H1 (cell line): ENCODE measurements around the gene ZNF846. TPM values are rescaled to one million over a fixed set of nuclear protein-coding genes. Genes with fewer than 3 reads are reported as not detected.

ENCODE experiments used
- CTCF ChIA-PET: fragments of 300-600 bp; sonication (Branson Sonifier 250); formaldehyde crosslinking; loops from one replicate; lab custom pipeline; 2021; ENCODE audit not compliant: partially characterized antibody; lab: Charles Lee
- POLR2A ChIA-PET: fragments of 300-600 bp; sonication (Branson Sonifier 250); formaldehyde crosslinking; loops from one replicate; lab custom pipeline; 2021; ENCODE audit warnings: inconsistent platforms; ENCODE audit not compliant: partially characterized antibody; lab: Charles Lee
- DNase-seq, 2 experiments: peaks; one replicate each; pipeline versions ENCODE4 v3.0.0 to v3.0.0-alpha.2; 2010 to 2022; ENCODE audit warnings: low spot score in 2 of 2, low read depth in 1 of 2, mixed read lengths in 1 of 2
- FAIRE-seq: peaks from 2 replicates; lab custom pipeline; 2011; peaks lifted over from hg19 to GRCh38; lab: Jason Lieb, UNC
- H2AFZ ChIP-seq: 2 replicates; pipeline ENCODE4 v1.8.1; 2012; ENCODE audit warnings: low read length, inconsistent platforms
- H2AK5ac ChIP-seq: 2 replicates; pipeline ENCODE4 v1.6.1; 2013; ENCODE audit warnings: low read depth, low read length
- H2BK120ac ChIP-seq: replicated peaks from 2 replicates; pipeline ENCODE3; 2013; ENCODE audit warnings: low read depth, low read length, inconsistent platforms
- H2BK12ac ChIP-seq: 2 replicates; pipeline ENCODE4 v1.6.1; 2013; ENCODE audit warnings: low read depth, low read length
- H2BK15ac ChIP-seq: 2 replicates; pipeline ENCODE4 v1.6.1; 2013; ENCODE audit warnings: low read length
- H2BK20ac ChIP-seq: 2 replicates; pipeline ENCODE4 v1.6.1; 2013; ENCODE audit warnings: low read length
- H2BK5ac ChIP-seq: 2 replicates; pipeline ENCODE4 v1.6.1; 2013; ENCODE audit warnings: low read depth, low read length
- H3K14ac ChIP-seq: 2 replicates; pipeline ENCODE4 v1.6.1; 2013; ENCODE audit warnings: inconsistent platforms; ENCODE audit not compliant: insufficient read length
- H3K18ac ChIP-seq: 2 replicates; pipeline ENCODE4 v1.6.1; 2013; ENCODE audit warnings: low read length; ENCODE audit errors: extremely low read depth
- H3K23ac ChIP-seq: 2 replicates; pipeline ENCODE4 v1.6.1; 2013; ENCODE audit warnings: inconsistent platforms; ENCODE audit not compliant: insufficient read length
- H3K23me2 ChIP-seq: 2 replicates; pipeline ENCODE4 v1.6.1; 2013; ENCODE audit warnings: low read depth, low read length
- H3K27ac ChIP-seq: 2 replicates; pipeline ENCODE4 v1.6.1; 2011; ENCODE audit warnings: low read depth, low read length, inconsistent platforms
- H3K27me3 ChIP-seq, 4 experiments: replicated peaks in 1 of 4; 1 replicate in 1 of 4; 2 replicates in 3 of 4; pipeline versions ENCODE4 v1.6.1 to v1.8.1; 2011 to 2013; ENCODE audit warnings: low read length in 3 of 4, mild to moderate bottlenecking in 3 of 4, inconsistent platforms in 2 of 4, mixed read lengths in 2 of 4, moderate library complexity in 1 of 4; ENCODE audit not compliant: control insufficient read depth in 3 of 4, insufficient read depth in 3 of 4; ENCODE audit errors: extremely low read depth in 1 of 4
- H3K36me3 ChIP-seq, 4 experiments: 2 replicates each; pipeline versions ENCODE4 v1.6.1 to v1.8.1; 2011 to 2013; ENCODE audit warnings: mild to moderate bottlenecking in 4 of 4, low read length in 3 of 4, moderate library complexity in 2 of 4, control low read depth in 1 of 4, inconsistent platforms in 1 of 4; ENCODE audit not compliant: insufficient read depth in 4 of 4, control insufficient read depth in 2 of 4
- H3K4ac ChIP-seq: replicated peaks from 2 replicates; pipeline ENCODE3; 2013; ENCODE audit warnings: low read length, low read depth, mixed read lengths, inconsistent platforms; ENCODE audit not compliant: insufficient read length
- H3K4me1 ChIP-seq, 4 experiments: replicated peaks in 1 of 4; 1 replicate in 1 of 4; 2 replicates in 3 of 4; pipeline versions ENCODE4 v1.6.1 to v1.8.1; 2011 to 2013; ENCODE audit warnings: low read length in 3 of 4, inconsistent platforms in 2 of 4, mixed read lengths in 1 of 4; ENCODE audit not compliant: insufficient read depth in 4 of 4, control insufficient read depth in 3 of 4
- H3K4me2 ChIP-seq, 2 experiments: 2 replicates each; pipeline versions ENCODE4 v1.6.1 to v1.8.1; 2011 to 2013; ENCODE audit warnings: low read depth in 2 of 2, low read length in 2 of 2, control low read depth in 1 of 2, inconsistent platforms in 1 of 2, mild to moderate bottlenecking in 1 of 2; ENCODE audit not compliant: insufficient read depth in 1 of 2
- H3K4me3 ChIP-seq, 4 experiments: fragments of 200-600, 300-600 bp in 1 of 4; sonication (generic), shearing (Covaris generic), sonication (Bioruptor Twin) in 1 of 4; 2 replicates each; pipeline versions ENCODE4 v1.5.1 to v1.8.1; 2011 to 2016; ENCODE audit warnings: low read length in 4 of 4, low read depth in 3 of 4, control low read depth in 2 of 4, inconsistent platforms in 2 of 4, mild to moderate bottlenecking in 2 of 4, mixed read lengths in 1 of 4, moderate library complexity in 1 of 4; ENCODE audit not compliant: insufficient read depth in 2 of 4; ENCODE audit errors: extremely low read depth in 1 of 4
- H3K56ac ChIP-seq: replicated peaks from 2 replicates; pipeline ENCODE3; 2013; ENCODE audit warnings: low read depth, mild to moderate bottlenecking, mixed read lengths, low read length, inconsistent platforms; ENCODE audit not compliant: insufficient read length
- H3K79me1 ChIP-seq: 2 replicates; pipeline ENCODE4 v1.6.1; 2013; ENCODE audit warnings: low read depth, low read length, control low read depth
- H3K79me2 ChIP-seq, 2 experiments: 2 replicates each; pipeline versions ENCODE4 v1.6.1 to v1.8.1; 2012 to 2013; ENCODE audit warnings: low read length in 2 of 2, mild to moderate bottlenecking in 2 of 2, inconsistent platforms in 1 of 2; ENCODE audit not compliant: insufficient read depth in 2 of 2, control insufficient read depth in 1 of 2
- H3K9ac ChIP-seq, 4 experiments: replicated peaks in 1 of 4; 1 replicate in 1 of 4; 2 replicates in 3 of 4; pipeline versions ENCODE4 v1.6.1 to v1.8.1; 2011 to 2013; ENCODE audit warnings: low read depth in 3 of 4, low read length in 3 of 4, control low read depth in 2 of 4, mild to moderate bottlenecking in 2 of 4, moderate library complexity in 2 of 4, inconsistent platforms in 1 of 4; ENCODE audit errors: extremely low read depth in 1 of 4
- H3K9me3 ChIP-seq, 2 experiments: 2 replicates each; pipeline versions ENCODE4 v1.6.1 to v1.8.1; 2012 to 2013; ENCODE audit warnings: mild to moderate bottlenecking in 2 of 2, moderate library complexity in 2 of 2, control low read depth in 1 of 2, inconsistent platforms in 1 of 2, low read depth in 1 of 2, low read length in 1 of 2, mixed read lengths in 1 of 2; ENCODE audit not compliant: insufficient read depth in 2 of 2
- H4K20me1 ChIP-seq, 2 experiments: replicated peaks in 1 of 2; 2 replicates each; pipeline versions ENCODE3 to v1.8.1; 2011 to 2013; ENCODE audit warnings: inconsistent platforms in 2 of 2, low read length in 2 of 2, mild to moderate bottlenecking in 1 of 2; ENCODE audit not compliant: insufficient read depth in 2 of 2, control insufficient read depth in 1 of 2
- H4K5ac ChIP-seq: 2 replicates; pipeline ENCODE4 v1.6.1; 2013; ENCODE audit warnings: low read length, low read depth, mixed read lengths, inconsistent platforms; ENCODE audit not compliant: insufficient read length
- H4K8ac ChIP-seq: 2 replicates; pipeline ENCODE4 v1.8.0; 2013; ENCODE audit warnings: mild to moderate bottlenecking, moderate library complexity, low read length, inconsistent platforms; ENCODE audit not compliant: insufficient read depth; ENCODE audit errors: extremely low read depth
- H4K91ac ChIP-seq: replicated peaks from 2 replicates; pipeline ENCODE3; 2013; ENCODE audit warnings: low read length, mixed read lengths, inconsistent platforms; ENCODE audit not compliant: insufficient read length
- CBX8 ChIP-seq: fragments of 300-800, 300-1000 bp; sonication (generic); IDR thresholded peaks from 2 replicates; pipeline ENCODE4 v1.7.1; 2016; ENCODE audit warnings: low read depth, low read length, borderline replicate concordance
- KDM4A ChIP-seq: IDR thresholded peaks from one replicate; pipeline ENCODE4 v1.7.1; 2012; ENCODE audit warnings: low read depth, mild to moderate bottlenecking, moderate library complexity, low read length, inconsistent platforms; ENCODE audit not compliant: severe bottlenecking
- SRF ChIP-seq: IDR thresholded peaks from 2 replicates; pipeline ENCODE4 v1.6.1; 2011; ENCODE audit warnings: mild to moderate bottlenecking, low read depth, low read length, moderate library complexity
- ZNF274 ChIP-seq: IDR thresholded peaks from 2 replicates; pipeline ENCODE4 v1.7.0; 2012; ENCODE audit warnings: low read length, borderline replicate concordance; ENCODE audit errors: extremely low read depth
- WGBS, 2 experiments: shearing (Covaris generic) in 1 of 2; methylation state at CpG; one replicate each; pipeline versions ENCODE4 v1.1.6 to v1.1.7; 2013 to 2015; ENCODE audit warnings: low lambda C conversion rate in 2 of 2, mixed read lengths in 2 of 2, inconsistent platforms in 1 of 2, low coverage in 1 of 2, missing lambda C conversion rate in 1 of 2; ENCODE audit not compliant: insufficient replicate concordance in 2 of 2, insufficient coverage in 1 of 2, insufficient read length in 1 of 2; ENCODE audit errors: extremely low coverage in 1 of 2, missing lambda C conversion rate in 1 of 2; 5-methylcytosine and 5-hydroxymethylcytosine counted together
- polyA plus RNA-seq, 7 experiments: library from polyadenylated mRNA; depleted of rRNA in 3 of 7; stranded (reverse) in 5 of 7; unstranded in 2 of 7; fragments of >200 nt in 5 of 7; fragments of 200-250 nt in 2 of 7; gene quantifications; 1 replicate in 5 of 7; 2 replicates in 1 of 7; 4 replicates in 1 of 7; pipeline versions ENCODE4 v1.2.1 to v1.2.3, GENCODE V29; 2011 to 2013; ENCODE audit warnings: missing spikeins in 2 of 7, mixed read lengths in 2 of 7
- total RNA-seq: library from RNA; stranded (reverse); fragmentation: NEBNext Ultra II Directional; extraction: Animal tissue kit (Norgen Biotek cat#: 25700); gene quantifications from 2 replicates; pipeline ENCODE4 v1.2.1, GENCODE V29; 2021
- TF ChIP-seq, protein P1 (sequence below): IDR thresholded peaks from 2 replicates; pipeline ENCODE4 v1.6.1; 2011; ENCODE audit warnings: low read depth, mild to moderate bottlenecking, low read length; ENCODE audit not compliant: insufficient read depth
- TF ChIP-seq, protein P2 (sequence below): IDR thresholded peaks from 2 replicates; pipeline ENCODE4 v1.6.1; 2012; ENCODE audit warnings: inconsistent platforms
- TF ChIP-seq, protein P3 (sequence below): IDR thresholded peaks from 2 replicates; pipeline ENCODE4 v1.6.1; 2012; ENCODE audit warnings: low read length, inconsistent platforms

ZNF846 gene
- total and polyA plus RNA-seq, 2 of the 8 experiments (the other 6 are each of a cell fraction or from before 2014, with no cell fraction given) = 4.5 to 9.0 TPM

DNA sequence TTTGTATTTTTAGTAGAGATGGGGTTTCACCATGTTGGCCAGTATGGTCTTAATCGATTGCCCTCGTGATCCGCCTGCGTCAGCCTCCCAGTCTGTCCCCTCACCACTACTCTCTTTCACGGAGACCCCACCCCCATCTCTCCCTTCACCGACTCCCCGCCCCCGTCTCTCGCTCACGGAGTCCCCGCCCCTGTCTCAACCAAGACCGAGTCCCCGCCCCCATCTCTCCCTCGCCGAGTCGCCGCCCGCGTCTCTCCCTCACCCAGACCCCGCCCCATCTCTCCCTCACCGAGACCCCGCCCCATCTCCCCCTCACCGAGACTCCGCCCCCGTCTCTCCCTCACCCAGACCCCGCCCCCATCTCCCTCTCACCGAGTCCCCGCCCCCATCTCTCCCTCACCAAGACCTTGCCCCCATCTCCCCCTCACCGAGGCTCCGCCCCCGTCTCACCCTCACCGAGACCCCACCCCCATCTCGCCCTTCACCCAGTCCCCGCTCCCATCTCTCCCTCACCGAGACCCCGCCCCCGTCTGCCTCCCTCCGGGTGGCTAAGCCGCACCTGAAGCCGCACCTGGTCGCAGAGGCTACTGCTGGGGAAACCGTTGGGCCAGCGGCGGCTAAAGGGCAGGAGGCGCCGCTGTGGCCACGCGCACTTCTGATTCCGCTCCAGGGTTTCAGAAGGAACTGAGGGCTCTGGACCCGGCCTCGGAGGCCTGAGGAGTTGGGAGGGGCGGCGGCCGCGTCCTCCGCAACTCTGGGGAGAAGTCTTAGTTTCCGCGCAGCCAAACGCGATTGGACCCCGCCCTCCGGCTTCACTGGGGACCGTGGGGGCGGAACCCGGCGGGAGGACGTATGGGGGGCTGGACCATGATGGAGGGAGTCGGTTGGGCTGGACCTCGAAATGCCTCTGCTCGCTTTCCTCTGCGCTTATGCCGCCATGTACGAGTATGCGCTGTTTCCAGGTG lies 17.1 kb upstream of the ZNF846 start:
- Histone ChIP-seq H4K8ac (peak overlapping the region; percentile 84; the same call in 1 of the 2 replicates), H4K5ac (peak overlapping the region; percentile 98), H4K20me1 (no peaks in the 10 kb centered on the region), H3K4me3 (peak overlapping the region; percentile 54 to 92 (median 58)), H2BK15ac (no peak overlapping the region), H2BK120ac (no peak overlapping the region), H3K18ac (peak overlapping the region; percentile 87; the same call in 1 of the 2 replicates), H2BK20ac (no peak overlapping the region), H3K4ac (no peak overlapping the region), H3K9ac (peak overlapping the region in 3 of 4 experiments; percentile 64 to 84 (median 75); a peak in 5 of 7 replicates), H2AK5ac (no peak overlapping the region), H3K9me3 (no peaks in the 10 kb centered on the region), H2BK12ac (no peak overlapping the region), H3K4me2 (peak overlapping the region; percentile 62 to 77), H2BK5ac (peak overlapping the region; percentile 83), H3K56ac (peak overlapping the region; percentile 82), H3K27me3 (no peaks in the 10 kb centered on the region), H3K23ac (no peak overlapping the region), H3K79me2 (peaks cover 0 to 9% of the 10 kb centered on the region in 2 experiments; a peak in 3 of 4 replicates), H4K91ac (peak overlapping the region; percentile 81), H3K23me2 (no peaks in the 10 kb centered on the region), H3K36me3 (no peaks in the 10 kb centered on the region), H3K27ac (peak overlapping the region; percentile 94; the same call in 1 of the 2 replicates), H3K14ac (no peak overlapping the region), H3K4me1 (peaks cover 0 to 15% (median 0%) of the 10 kb centered on the region in 4 experiments; a peak in 5 of 7 replicates), H3K79me1 (no peaks in the 10 kb centered on the region), H2AFZ (peak overlapping the region; percentile 41; the same call in 1 of the 2 replicates)
- FAIRE-seq = no peak
- WGBS, 2 experiments = 3% methylated on average over 43 of the region's 74 CpGs; no CpG with 5 or more reads in 1 of the 2 experiments
- ChIA-PET CTCF (interaction anchor here (0.6 to 0.8 kb wide), 2 partner anchors 175 to 199 kb away, joined by 3 read pairs; no protein-coding TSS in a partner anchor), POLR2A (no interaction called here)
- DNase-seq = peak; percentile 97 to 98
- TF ChIP-seq, protein P1, sequence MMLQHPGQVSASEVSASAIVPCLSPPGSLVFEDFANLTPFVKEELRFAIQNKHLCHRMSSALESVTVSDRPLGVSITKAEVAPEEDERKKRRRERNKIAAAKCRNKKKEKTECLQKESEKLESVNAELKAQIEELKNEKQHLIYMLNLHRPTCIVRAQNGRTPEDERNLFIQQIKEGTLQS = no peak
- TF ChIP-seq ZNF274 (no peak), KDM4A (peak; percentile 49), CBX8 (no peak), SRF (no peak)
- TF ChIP-seq, protein P2, sequence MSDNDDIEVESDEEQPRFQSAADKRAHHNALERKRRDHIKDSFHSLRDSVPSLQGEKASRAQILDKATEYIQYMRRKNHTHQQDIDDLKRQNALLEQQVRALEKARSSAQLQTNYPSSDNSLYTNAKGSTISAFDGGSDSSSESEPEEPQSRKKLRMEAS = no peak; the same call in 1 of the 2 replicates
- TF ChIP-seq, protein P3, sequence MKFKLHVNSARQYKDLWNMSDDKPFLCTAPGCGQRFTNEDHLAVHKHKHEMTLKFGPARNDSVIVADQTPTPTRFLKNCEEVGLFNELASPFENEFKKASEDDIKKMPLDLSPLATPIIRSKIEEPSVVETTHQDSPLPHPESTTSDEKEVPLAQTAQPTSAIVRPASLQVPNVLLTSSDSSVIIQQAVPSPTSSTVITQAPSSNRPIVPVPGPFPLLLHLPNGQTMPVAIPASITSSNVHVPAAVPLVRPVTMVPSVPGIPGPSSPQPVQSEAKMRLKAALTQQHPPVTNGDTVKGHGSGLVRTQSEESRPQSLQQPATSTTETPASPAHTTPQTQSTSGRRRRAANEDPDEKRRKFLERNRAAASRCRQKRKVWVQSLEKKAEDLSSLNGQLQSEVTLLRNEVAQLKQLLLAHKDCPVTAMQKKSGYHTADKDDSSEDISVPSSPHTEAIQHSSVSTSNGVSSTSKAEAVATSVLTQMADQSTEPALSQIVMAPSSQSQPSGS = peak; percentile 54; the same call in 1 of the 2 replicates
